Spleen (tissue), 7 donors: ENCODE results near the gene MTPN.

Source experiments
- POLR2A ChIP-seq, 3 donors: fragments of 450-650 bp; IDR thresholded peaks; one replicate each; pipeline ENCODE4 v1.5.1; 2017; ENCODE audit warnings: antibody characterized with exemption in 3 of 3, mild to moderate bottlenecking in 1 of 3
- TF ChIP-seq, protein P1 (sequence below), 11 experiments: fragments of 200-600 bp in 7 of 11; fragments of 450-650 bp in 4 of 11; sonication (generic) in 4 of 11; IDR thresholded peaks in 8 of 11; conservative IDR thresholded peaks in 3 of 11; 1 replicate in 7 of 11; 2 replicates in 4 of 11; pipeline versions ENCODE4 v1.4.0 to v1.8.0; 2016 to 2021; ENCODE audit warnings: antibody characterized with exemption in 11 of 11, inconsistent platforms in 4 of 11, mild to moderate bottlenecking in 1 of 11
- donor health status: DM: no; HTN: no; CAD: no; lungs with moderate emphysema.
- donor health status: DM: no; HTN: no; CAD: no.
- donor health status: DM: no; HTN: no; CAD: no.

DNA sequence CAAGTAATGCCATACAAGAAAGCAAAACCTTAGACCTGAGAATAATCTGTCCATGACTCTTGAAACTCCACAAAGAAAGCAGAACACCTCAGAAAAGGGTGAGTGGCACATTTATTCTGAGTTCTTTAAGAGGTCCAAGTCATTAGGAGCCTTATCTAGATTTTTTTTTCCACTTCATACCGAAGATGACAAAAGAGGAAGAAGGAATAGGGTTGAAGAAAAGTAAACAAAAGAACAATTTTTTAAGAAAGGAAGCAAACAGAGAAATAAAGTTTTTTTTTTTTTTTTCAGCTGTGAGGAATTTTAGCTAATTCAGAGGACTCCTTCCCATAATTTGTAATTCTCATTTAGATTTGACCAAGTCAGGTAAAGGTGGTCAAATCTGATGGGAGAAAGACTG is 13.1 kb upstream of the MTPN start:
- TF ChIP-seq, protein P1, sequence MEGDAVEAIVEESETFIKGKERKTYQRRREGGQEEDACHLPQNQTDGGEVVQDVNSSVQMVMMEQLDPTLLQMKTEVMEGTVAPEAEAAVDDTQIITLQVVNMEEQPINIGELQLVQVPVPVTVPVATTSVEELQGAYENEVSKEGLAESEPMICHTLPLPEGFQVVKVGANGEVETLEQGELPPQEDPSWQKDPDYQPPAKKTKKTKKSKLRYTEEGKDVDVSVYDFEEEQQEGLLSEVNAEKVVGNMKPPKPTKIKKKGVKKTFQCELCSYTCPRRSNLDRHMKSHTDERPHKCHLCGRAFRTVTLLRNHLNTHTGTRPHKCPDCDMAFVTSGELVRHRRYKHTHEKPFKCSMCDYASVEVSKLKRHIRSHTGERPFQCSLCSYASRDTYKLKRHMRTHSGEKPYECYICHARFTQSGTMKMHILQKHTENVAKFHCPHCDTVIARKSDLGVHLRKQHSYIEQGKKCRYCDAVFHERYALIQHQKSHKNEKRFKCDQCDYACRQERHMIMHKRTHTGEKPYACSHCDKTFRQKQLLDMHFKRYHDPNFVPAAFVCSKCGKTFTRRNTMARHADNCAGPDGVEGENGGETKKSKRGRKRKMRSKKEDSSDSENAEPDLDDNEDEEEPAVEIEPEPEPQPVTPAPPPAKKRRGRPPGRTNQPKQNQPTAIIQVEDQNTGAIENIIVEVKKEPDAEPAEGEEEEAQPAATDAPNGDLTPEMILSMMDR (IDR thresholded peaks at IDR 0.05 in 8 of 11, conservative IDR thresholded peaks at IDR 0.05 in 3 of 11) = no peak
- no peak for TF ChIP-seq POLR2A (IDR thresholded peaks at IDR 0.05)
